Fibroblast of mammary gland (primary cell): ENCODE measurements around the gene GMDS.

Experiments
- DNase-seq: peaks from one replicate; pipeline ENCODE4 v3.0.0-alpha.2; 2010; ENCODE audit warnings: low read depth
- H3K4me3 ChIP-seq: 2 replicates; pipeline ENCODE4 v1.5.1; 2011; ENCODE audit warnings: low read depth, mild to moderate bottlenecking, low read length, moderate library complexity; ENCODE audit not compliant: control insufficient read depth
- TF ChIP-seq, protein P1 (sequence below): conservative IDR thresholded peaks from 2 replicates; pipeline ENCODE4 v1.5.1; 2011; ENCODE audit warnings: low read depth, low read length, inconsistent platforms; ENCODE audit not compliant: control insufficient read depth, insufficient read depth

The GMDS gene

GRCh38 chr6:2129182-2129621, 116.2 kb downstream of the GMDS start:
- H3K4me3 ChIP-seq = no peak overlapping the region
- TF ChIP-seq, protein P1, sequence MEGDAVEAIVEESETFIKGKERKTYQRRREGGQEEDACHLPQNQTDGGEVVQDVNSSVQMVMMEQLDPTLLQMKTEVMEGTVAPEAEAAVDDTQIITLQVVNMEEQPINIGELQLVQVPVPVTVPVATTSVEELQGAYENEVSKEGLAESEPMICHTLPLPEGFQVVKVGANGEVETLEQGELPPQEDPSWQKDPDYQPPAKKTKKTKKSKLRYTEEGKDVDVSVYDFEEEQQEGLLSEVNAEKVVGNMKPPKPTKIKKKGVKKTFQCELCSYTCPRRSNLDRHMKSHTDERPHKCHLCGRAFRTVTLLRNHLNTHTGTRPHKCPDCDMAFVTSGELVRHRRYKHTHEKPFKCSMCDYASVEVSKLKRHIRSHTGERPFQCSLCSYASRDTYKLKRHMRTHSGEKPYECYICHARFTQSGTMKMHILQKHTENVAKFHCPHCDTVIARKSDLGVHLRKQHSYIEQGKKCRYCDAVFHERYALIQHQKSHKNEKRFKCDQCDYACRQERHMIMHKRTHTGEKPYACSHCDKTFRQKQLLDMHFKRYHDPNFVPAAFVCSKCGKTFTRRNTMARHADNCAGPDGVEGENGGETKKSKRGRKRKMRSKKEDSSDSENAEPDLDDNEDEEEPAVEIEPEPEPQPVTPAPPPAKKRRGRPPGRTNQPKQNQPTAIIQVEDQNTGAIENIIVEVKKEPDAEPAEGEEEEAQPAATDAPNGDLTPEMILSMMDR = no peak
- no peak for DNase-seq

GRCh38 chr6:2127484-2127911, 117.9 kb downstream of the GMDS start:
- TF ChIP-seq, protein P1 = no peak
- DNase-seq = no peak
- no peak overlapping the region for H3K4me3 ChIP-seq

DNA sequence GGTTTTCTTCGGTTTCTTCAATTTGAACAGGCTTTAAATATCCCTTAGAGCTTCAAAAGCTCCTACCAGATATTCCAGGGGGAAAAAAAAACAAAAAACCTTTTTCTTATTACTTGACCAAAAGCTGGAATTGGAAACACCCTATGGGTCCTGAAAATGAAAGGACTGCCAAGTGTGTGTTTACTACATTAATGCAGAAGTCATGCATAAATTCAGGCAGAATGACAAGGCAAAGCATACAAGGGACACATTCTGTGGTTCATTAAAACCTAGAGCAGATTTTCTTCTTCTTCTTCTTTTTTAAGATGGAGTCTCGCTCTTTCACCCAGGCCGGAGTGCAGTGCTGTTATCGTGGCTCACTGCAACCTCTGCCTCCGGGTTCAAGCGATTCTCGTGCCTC, 119.1 kb downstream of the GMDS start:
- TF ChIP-seq, protein P1 = no peak
- no peak for DNase-seq
- H3K4me3 ChIP-seq = no peak overlapping the region

GRCh38 chr6:2125158-2125557, 120.2 kb downstream of the GMDS start:
- H3K4me3 ChIP-seq = no peak overlapping the region
- TF ChIP-seq, protein P1 = no peak
- no peak for DNase-seq

DNA sequence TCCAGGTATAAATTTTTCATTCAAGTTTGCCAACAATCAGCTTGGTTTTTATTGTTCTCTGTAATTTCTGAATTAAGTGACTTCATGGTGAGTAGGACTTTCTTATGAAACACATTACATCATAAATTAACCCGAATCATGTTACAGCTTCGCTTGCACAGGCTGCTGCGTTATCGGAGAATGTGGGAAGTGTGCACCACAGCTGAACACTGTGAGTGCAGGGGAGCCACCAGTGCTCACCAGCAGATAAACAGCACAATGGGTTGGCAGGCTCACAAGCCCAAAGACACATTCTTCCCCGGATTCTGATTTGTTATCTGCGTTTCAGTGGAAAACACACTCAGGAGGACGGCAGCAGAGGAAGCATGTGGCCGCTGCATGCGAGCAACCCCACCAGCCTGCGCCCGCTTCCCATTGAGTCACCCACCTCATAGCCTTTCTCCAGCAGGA, 121.1 kb downstream of the GMDS start:
- TF ChIP-seq, protein P1 = no peak
- no peak overlapping the region for H3K4me3 ChIP-seq
- DNase-seq = peak; percentile 60

DNA sequence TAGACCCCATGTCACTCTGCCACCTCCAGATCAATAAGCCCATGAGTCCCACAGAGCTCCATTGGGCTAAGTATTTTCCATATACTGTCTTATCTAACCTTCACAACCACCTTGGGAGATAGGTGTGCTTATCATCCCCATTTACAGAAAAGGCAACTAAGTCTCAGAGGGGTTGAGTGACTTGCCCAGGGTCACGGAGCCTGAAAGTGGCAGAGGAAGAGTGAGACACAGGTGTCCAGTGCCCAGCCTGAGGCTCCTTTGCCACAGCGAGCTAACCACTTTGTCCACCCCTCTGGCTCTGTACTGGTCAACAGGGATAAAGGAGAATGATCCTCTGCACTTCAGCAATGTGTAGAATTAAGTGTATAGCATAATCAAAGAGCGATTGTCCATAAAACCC, 124.5 kb downstream of the GMDS start:
- no peak for DNase-seq
- H3K4me3 ChIP-seq = no peak overlapping the region
- TF ChIP-seq, protein P1 = no peak

- TF ChIP-seq, protein P1 = no peak
- DNase-seq = no peak
- no peak overlapping the region for H3K4me3 ChIP-seq
These were observed 126.1 kb downstream of the GMDS start for GRCh38 chr6:2119275-2119674.
